Measurements from ENCODE around the gene TAPBP.

- TF ChIP-seq, protein P1, sequence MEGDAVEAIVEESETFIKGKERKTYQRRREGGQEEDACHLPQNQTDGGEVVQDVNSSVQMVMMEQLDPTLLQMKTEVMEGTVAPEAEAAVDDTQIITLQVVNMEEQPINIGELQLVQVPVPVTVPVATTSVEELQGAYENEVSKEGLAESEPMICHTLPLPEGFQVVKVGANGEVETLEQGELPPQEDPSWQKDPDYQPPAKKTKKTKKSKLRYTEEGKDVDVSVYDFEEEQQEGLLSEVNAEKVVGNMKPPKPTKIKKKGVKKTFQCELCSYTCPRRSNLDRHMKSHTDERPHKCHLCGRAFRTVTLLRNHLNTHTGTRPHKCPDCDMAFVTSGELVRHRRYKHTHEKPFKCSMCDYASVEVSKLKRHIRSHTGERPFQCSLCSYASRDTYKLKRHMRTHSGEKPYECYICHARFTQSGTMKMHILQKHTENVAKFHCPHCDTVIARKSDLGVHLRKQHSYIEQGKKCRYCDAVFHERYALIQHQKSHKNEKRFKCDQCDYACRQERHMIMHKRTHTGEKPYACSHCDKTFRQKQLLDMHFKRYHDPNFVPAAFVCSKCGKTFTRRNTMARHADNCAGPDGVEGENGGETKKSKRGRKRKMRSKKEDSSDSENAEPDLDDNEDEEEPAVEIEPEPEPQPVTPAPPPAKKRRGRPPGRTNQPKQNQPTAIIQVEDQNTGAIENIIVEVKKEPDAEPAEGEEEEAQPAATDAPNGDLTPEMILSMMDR (IDR thresholded peaks at IDR 0.05): no peak
- TF ChIP-seq POLR2A (IDR thresholded peaks at IDR 0.05): no peak
- TF ChIP-seq POLR2AphosphoS5 (IDR thresholded peaks at IDR 0.05): no peak
These were observed 1.3 kb downstream of the TAPBP start for GRCh38 chr6:33312361-33313104.

All from breast epithelium (tissue), 3 donors.